ENCODE measurements around the gene EHHADH. TPM values are rescaled to one million over a fixed set of nuclear protein-coding genes. Genes with fewer than 3 reads are reported as not detected.
A peak's percentile ranks its signal among the peaks of the same experiment; 100 is the strongest.
"Not testable (repeated sequence)": the region's sequence is repeated elsewhere in the genome, so short reads cannot be mapped to it uniquely, and the experiment has no call there.

Gene EHHADH
- total RNA-seq, 1 donor from 2014 or later: 20.2 TPM

GRCh38 chr3:185257334-185257733 is 3.5 kb upstream of the EHHADH start:
- intact Hi-C loops (cut with DNase I): no loop called here
- DNase-seq (ENCODE audit: missing footprints) (no peak), ATAC-seq (no peak)

DNA sequence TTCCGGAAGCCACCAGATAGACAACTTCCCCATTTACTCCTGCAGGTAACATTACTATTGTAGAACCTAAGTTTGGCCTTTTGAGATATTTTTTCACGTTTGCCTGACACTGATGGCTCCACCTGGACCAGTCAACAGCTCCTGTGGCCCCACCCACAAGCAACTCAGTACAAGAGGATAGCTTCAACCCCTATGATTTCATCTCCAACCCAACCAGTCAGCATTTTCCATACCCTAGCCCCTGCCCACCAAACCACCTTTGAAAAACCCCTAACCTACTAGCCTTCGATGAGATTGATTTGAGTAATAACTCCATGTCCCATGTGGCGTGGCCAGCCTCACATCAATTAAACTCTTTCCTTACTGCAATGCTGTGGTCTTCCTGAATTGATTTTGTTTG is 950 bp upstream of the EHHADH start:
- intact Hi-C loops (cut with DNase I): no loop called here
- no peak for DNase-seq (ENCODE audit: missing footprints)
- no peak for ATAC-seq

GRCh38 chr3:185253133-185253532 is 716 bp downstream of the EHHADH start:
- intact Hi-C loops (cut with DNase I); DNase-seq (ENCODE audit: missing footprints); ATAC-seq: not testable (repeated sequence)

GRCh38 chr3:185251272-185251671 is 2.6 kb downstream of the EHHADH start:
- intact Hi-C loops (cut with DNase I): no loop called here

GRCh38 chr3:185250653-185251052 is 3.2 kb downstream of the EHHADH start:
- ATAC-seq: no peak

More at GRCh38 chr3:185251272-185251671, 2.6 kb downstream of the EHHADH start:
- ATAC-seq (no peak), DNase-seq (ENCODE audit: missing footprints) (no peak)

DNA sequence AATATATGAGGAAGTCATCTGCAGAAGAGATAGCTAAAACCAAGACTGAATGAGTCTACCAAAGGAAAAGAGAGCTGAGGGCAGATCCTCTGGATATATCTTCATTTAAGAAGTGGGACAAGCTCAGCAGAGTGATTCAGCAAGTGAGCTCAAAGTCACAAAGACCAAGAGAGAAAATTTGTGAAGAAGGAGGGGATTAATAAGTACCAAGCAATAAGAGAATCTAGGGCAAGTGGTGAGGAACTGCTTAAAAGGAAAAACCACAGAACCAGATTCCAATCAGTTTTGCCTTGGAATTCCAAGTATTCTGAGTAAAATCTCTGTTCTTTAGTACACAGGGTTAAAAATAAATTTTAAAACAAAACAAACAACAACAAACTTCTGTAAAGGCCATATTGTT is 3.6 kb downstream of the EHHADH start:
- intact Hi-C loops (cut with DNase I): no loop called here
- ATAC-seq: no peak
- DNase-seq (ENCODE audit: missing footprints): no peak

More at GRCh38 chr3:185250653-185251052, 3.2 kb downstream of the EHHADH start:
- intact Hi-C loops (cut with DNase I): no loop called here
- DNase-seq (ENCODE audit: missing footprints): no peak

GRCh38 chr3:185242642-185243041 is 11.2 kb downstream of the EHHADH start:
- no peak for ATAC-seq

DNA sequence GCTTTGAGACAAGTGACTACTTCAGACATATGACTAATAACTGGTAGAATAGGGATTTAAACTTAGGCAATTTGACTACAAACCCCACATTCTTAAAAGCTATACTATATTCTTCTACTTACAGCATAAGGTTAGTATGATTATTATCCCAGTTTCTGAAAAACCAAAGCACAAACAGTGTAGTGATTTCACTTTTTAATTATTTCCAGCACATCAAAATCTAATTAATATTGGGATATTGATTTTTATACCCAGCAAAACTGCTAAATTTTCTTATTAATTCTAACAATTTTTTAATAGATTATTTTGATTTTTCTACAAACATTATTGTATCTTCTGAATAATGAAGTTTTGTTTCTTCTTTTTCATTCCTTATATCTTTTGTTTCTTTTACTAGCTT is 16.9 kb downstream of the EHHADH start:
- DNase-seq (ENCODE audit: missing footprints) (no peak), ATAC-seq (no peak)
- intact Hi-C loops (cut with DNase I): no loop called here

More at GRCh38 chr3:185242642-185243041, 11.2 kb downstream of the EHHADH start:
- no peak for DNase-seq (ENCODE audit: missing footprints)
- intact Hi-C loops (cut with DNase I): no loop called here

- ATAC-seq (no peak), DNase-seq (ENCODE audit: missing footprints) (no peak)
- intact Hi-C loops (cut with DNase I): no loop called here
Measured at GRCh38 chr3:185233328-185233727, 20.5 kb downstream of the EHHADH start.

DNA sequence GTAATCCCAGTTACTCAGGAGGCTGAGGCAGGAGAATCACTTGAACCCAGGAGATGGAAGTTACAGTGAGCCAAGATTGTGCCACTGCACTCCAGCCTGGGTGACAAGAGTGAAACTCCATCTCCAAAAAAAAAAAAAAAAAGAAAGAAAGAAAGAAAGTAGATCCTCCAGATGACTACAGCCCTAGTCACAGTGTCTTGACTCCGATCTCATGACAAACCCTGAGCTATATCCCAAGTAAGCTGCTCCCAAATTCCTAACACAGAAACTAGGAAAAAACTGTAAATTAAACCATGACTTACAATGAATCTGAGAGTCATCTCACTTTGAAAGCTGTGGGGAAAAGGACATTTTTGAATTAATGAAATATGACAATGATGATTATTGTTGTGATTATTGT is 27.3 kb downstream of the EHHADH start:
- intact Hi-C loops (cut with DNase I); DNase-seq (ENCODE audit: missing footprints); ATAC-seq: not testable (repeated sequence)

GRCh38 chr3:185225523-185225922 is 28.3 kb downstream of the EHHADH start:
- DNase-seq (ENCODE audit: missing footprints) (no peak), ATAC-seq (no peak)
- intact Hi-C loops (cut with DNase I): no loop called here

- intact Hi-C loops (cut with DNase I): no loop called here
- no peak for DNase-seq (ENCODE audit: missing footprints)
- ATAC-seq: no peak
Measured at GRCh38 chr3:185225080-185225479, 28.8 kb downstream of the EHHADH start.

DNA sequence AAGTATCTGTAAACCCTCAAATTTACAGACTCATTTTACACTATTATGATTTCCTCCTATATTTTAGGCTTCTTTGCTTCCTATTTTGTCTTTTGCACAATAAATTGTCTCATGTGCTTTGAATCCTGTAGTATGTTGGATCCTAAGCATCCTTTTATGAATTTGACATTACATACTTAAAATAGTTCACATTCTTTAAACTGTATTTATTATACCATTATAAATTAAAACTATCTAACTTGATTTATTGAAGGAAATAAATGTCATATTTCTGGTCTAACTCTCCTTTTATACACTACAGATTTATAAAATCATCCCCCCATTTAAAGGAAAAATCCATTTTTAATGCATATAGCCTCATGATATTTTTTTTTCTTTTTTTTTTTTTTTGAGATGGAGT is 32.6 kb downstream of the EHHADH start:
- intact Hi-C loops (cut with DNase I): no loop called here
- DNase-seq (ENCODE audit: missing footprints): no peak
- ATAC-seq: no peak

GRCh38 chr3:185216607-185216958 is 37.3 kb downstream of the EHHADH start:
- no peak for DNase-seq (ENCODE audit: missing footprints)
- peak; percentile 57 for ATAC-seq
- intact Hi-C loops (cut with DNase I): no loop called here

DNA sequence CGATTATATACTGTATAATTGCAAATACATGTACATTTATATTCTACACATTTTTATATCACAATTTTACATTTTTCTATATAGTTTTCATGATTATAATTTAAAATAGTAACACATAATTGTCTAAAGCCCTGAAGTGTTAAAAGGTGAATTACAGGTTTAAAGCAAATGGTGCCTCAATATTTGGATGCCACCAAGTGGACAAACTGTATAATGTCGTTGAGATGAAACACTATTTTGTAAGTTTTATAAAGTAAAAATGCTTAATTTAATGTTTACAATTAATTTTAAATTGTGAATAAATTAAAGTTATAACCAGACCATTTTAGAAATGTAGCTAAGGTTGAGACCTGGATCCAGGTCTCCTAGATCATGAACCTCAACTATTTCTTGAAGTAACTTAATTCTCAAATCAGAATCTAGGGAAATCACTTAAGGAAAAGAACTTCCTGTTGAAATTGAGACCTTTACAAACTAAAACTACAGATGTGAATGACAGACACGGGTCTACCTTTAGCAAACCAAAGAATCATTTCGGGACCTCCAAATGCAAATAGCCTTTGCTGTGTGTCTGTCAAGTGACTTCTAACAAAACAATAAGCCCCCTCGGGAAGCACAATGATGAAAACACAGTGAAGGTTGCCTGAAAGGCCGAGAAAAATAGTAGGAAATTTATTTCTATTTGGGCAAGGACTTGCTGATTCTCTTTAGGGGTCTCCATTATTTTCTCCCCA is 37.8 kb downstream of the EHHADH start:
- intact Hi-C loops (cut with DNase I): no loop called here
- no peak for ATAC-seq
- no peak for DNase-seq (ENCODE audit: missing footprints)

GRCh38 chr3:185212559-185212958 is 41.3 kb downstream of the EHHADH start:
- DNase-seq (ENCODE audit: missing footprints): no peak
- intact Hi-C loops (cut with DNase I): no loop called here
- ATAC-seq: no peak

GRCh38 chr3:185212086-185212485 is 41.8 kb downstream of the EHHADH start:
- intact Hi-C loops (cut with DNase I): no loop called here

DNA sequence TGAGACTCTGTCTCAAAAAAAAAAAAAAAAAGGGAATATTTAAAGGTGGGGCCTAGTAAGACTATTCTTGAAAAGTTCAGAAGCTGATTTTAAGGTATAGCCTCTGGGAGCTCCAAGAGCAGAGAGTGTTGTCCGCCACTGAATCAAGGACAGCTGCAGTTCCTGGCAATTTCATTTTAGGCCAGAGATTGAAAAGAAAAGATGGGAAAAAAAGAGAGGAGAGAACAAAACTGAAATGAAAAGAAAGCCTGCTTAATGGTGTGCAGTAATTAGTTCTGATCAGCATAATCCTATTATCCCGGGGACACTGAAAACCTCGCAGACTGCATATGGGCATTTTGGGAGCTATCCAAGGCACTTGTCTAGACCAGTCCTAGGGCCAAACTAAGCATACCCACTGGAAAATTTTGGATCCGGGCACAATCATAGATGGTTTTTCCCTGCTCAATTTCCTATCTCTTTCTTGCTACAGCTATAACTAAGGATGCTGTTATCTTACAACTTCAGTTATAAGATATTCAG is 43.2 kb downstream of the EHHADH start:
- ATAC-seq (no peak), DNase-seq (ENCODE audit: missing footprints) (no peak)
- intact Hi-C loops (cut with DNase I): no loop called here

More at GRCh38 chr3:185212086-185212485, 41.8 kb downstream of the EHHADH start:
- DNase-seq (ENCODE audit: missing footprints): no peak
- ATAC-seq: no peak

DNA sequence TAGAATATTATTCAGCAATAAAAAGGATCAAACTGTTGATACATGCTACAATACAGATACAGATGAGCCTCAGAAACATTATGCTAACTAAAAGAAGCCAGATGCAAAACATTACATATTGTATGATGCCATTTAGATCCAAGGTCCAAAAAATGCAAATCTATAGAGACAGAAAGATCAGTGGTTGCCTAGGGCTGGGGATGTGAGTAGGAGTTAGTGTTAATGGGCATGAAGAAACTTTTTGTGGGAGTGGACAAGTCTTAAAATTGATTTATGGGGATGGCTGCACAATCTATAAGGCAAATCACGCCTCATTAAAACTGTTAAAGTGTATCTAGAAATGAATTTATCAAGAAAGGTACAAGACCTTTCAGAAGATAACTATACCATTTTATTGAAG is 45.0 kb downstream of the EHHADH start:
- DNase-seq (ENCODE audit: missing footprints): no peak
- no peak for ATAC-seq
- intact Hi-C loops (cut with DNase I): no loop called here

- ATAC-seq (no peak), DNase-seq (ENCODE audit: missing footprints) (no peak)
- intact Hi-C loops (cut with DNase I): no loop called here
Measured at GRCh38 chr3:185207931-185208746, 45.7 kb downstream of the EHHADH start.
